HL-60/S4 treated with retinoic acid at 250 ng/mL for 4 days and 3 days (cell line): ENCODE results near the gene SHISA5.

ENCODE experiments used
- in situ Hi-C: fragments of 300-500 bp; cut with MboI; formaldehyde crosslinking; loops from 2 replicates; pipeline ENCODE4 v1.7.0; 2022; ENCODE audit warnings: low sequenced_read_pairs

SHISA5 gene

DNA sequence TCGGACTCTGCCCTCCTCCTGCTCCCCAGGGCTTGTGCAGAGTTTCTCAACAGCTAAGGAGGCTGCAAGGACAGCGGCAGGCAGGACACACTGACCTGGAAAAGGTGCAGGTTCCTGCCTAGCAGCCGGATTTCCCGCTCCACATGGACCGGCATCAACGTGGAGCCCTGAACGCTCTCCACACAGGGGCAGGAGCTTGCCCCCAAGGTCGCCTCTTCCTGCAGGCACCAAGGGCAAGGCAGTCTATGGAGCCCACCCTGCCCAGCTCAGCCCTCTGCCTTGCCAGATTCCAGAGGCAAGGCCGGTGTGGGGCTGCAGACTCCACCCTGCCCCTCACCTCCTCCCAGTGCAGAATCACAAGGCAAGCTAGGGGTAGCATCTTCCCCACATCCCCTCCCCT lies 84.8 kb downstream of the SHISA5 start:
- in situ Hi-C loops, result no loop called here

DNA sequence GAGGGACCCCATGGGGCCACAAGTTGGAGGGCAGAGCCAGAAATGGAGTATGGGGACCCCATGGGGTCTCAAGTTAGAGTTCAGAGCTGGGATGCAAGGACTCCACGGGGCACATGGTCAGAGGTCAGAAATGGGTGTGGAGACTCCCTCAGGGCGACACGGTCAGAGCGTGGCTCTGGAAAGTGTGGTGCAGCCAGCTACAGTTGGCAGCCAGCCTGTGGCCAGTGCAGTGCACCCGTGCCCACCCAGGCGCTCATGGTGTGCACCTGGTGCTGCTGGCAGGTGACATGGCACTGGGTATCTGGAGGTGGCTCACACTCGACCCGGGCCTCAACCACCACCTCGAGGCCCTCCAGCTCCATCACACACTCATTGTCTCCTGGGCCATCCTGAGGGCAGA lies 85.3 kb downstream of the SHISA5 start:
- in situ Hi-C loops, result no loop called here

GRCh38 chr3:48418140-48418539 lies 85.8 kb downstream of the SHISA5 start:
- in situ Hi-C loops, result no loop called here
